K562 (cell line): Measurements from ENCODE around the gene GAP43. TPM values are rescaled to one million over a fixed set of nuclear protein-coding genes. Genes with fewer than 3 reads are reported as not detected.

Source experiments
- ATAC-seq: fragments of 200-7000 bp; cut with Tn5 transposase; 3 replicates; pipeline ENCODE4 v1.9.1; 2020; ENCODE audit warnings: moderate library complexity
- BruUV-seq: library from RNA; stranded (reverse); fragments of 400-500 nt; replicated peaks from 2 replicates; lab custom pipeline; 2021; lab: Mats Ljungman, UMichigan
- CTCF ChIA-PET: fragments of 300-600 bp; formaldehyde crosslinking; extraction: SDS; loops from one replicate; lab custom pipeline; 2021; ENCODE audit warnings: low intra/inter-chr PET ratio; lab: Yijun Ruan, JAX
- POLR2A ChIA-PET: fragments of 300-600, 350-650 bp; sonication (Branson Sonifier 250); formaldehyde crosslinking; extraction: SDS; loops from one replicate; lab custom pipeline; 2021; ENCODE audit warnings: antibody characterized with exemption, inconsistent platforms; lab: Yijun Ruan, JAX
- DNase-seq, 4 experiments: peaks; one replicate each; pipeline versions ENCODE4 v3.0.0 to v3.0.0-alpha.2; 2011 to 2018; ENCODE audit warnings: low spot score in 3 of 4, mixed read lengths in 3 of 4; ENCODE audit errors: extremely low read depth in 1 of 4
- FAIRE-seq: peaks from 2 replicates; lab custom pipeline; 2011; peaks lifted over from hg19 to GRCh38; lab: Jason Lieb, UNC
- H2AFZ ChIP-seq: 2 replicates; pipeline ENCODE4 v1.6.0; 2011; ENCODE audit warnings: low read depth, low read length, control low read depth, inconsistent platforms
- H3K27ac ChIP-seq: fragments of 200-600 bp; 3 replicates; pipeline ENCODE4 v1.8.0; 2011; ENCODE audit warnings: low read depth, mild to moderate bottlenecking, control low read depth, inconsistent platforms, low read length, moderate library complexity, mixed read lengths; ENCODE audit errors: extremely low read depth
- H3K27me3 ChIP-seq, 2 experiments: fragments of 300-600 bp in 1 of 2; 2 replicates in 1 of 2; 3 replicates in 1 of 2; pipeline versions ENCODE4 v1.6.0 to v1.8.0; 2011; ENCODE audit warnings: inconsistent platforms in 2 of 2, low read length in 2 of 2, mild to moderate bottlenecking in 1 of 2, mixed read lengths in 1 of 2, moderate library complexity in 1 of 2; ENCODE audit not compliant: control insufficient read depth in 2 of 2, insufficient read depth in 2 of 2
- H3K36me3 ChIP-seq: fragments of 300-600 bp; 3 replicates; pipeline ENCODE4 v1.8.0; 2011; ENCODE audit warnings: mild to moderate bottlenecking, low read length, inconsistent platforms; ENCODE audit not compliant: control insufficient read depth, insufficient read depth
- H3K4me1 ChIP-seq, 2 experiments: fragments of 200-600 bp in 1 of 2; replicated peaks in 1 of 2; 2 replicates in 1 of 2; 3 replicates in 1 of 2; pipeline versions ENCODE4 v1.5.1 to v1.8.0; 2011; ENCODE audit warnings: inconsistent platforms in 2 of 2, low read length in 2 of 2, mild to moderate bottlenecking in 1 of 2, mixed read lengths in 1 of 2, moderate library complexity in 1 of 2; ENCODE audit not compliant: control insufficient read depth in 2 of 2, insufficient read depth in 2 of 2
- H3K4me2 ChIP-seq: 2 replicates; pipeline ENCODE4 v1.6.1; 2011; ENCODE audit warnings: low read length, control low read depth, inconsistent platforms, mixed read lengths; ENCODE audit not compliant: insufficient read depth
- H3K4me3 ChIP-seq: fragments of 200-600 bp; sonication (generic), shearing (Covaris generic); 2 replicates; pipeline ENCODE4 v1.5.1; 2016; ENCODE audit warnings: control low read depth, inconsistent platforms
- H3K79me2 ChIP-seq: fragments of 200-600 bp; 3 replicates; pipeline ENCODE4 v1.8.0; 2011; ENCODE audit warnings: low read length, inconsistent platforms; ENCODE audit not compliant: control insufficient read depth, insufficient read depth
- H3K9ac ChIP-seq, 2 experiments: 2 replicates each; pipeline versions ENCODE4 v1.6.0 to v1.6.1; 2011; ENCODE audit warnings: low read depth in 2 of 2, low read length in 2 of 2, control low read depth in 1 of 2, inconsistent platforms in 1 of 2, mild to moderate bottlenecking in 1 of 2, mixed read lengths in 1 of 2; ENCODE audit not compliant: insufficient read depth in 1 of 2
- H3K9me1 ChIP-seq: one replicate; pipeline ENCODE4 v1.6.0; 2011; ENCODE audit warnings: inconsistent platforms, mild to moderate bottlenecking, low read length, moderate library complexity; ENCODE audit not compliant: control insufficient read depth, insufficient read depth
- H3K9me3 ChIP-seq: replicated peaks from 2 replicates; pipeline ENCODE4 v1.5.1; 2011; ENCODE audit warnings: low read depth, low read length, inconsistent platforms; ENCODE audit not compliant: control insufficient read depth, insufficient read depth
- H4K20me1 ChIP-seq: replicated peaks from 2 replicates; pipeline ENCODE4 v1.6.1; 2011; ENCODE audit warnings: low read length, inconsistent platforms, mixed read lengths; ENCODE audit not compliant: control insufficient read depth, insufficient read depth
- CHD1 ChIP-seq: fragments of 200-600 bp; sonication (generic); IDR thresholded peaks from one replicate; pipeline ENCODE4 v1.6.1; 2012; ENCODE audit warnings: mild to moderate bottlenecking, moderate library complexity, low read length, inconsistent platforms
- FOXK2 ChIP-seq, 2 experiments: fragments of 450-650 bp; IDR thresholded peaks in 1 of 2; conservative IDR thresholded peaks in 1 of 2; 2 replicates each; pipeline ENCODE4 v1.6.1; 2016; ENCODE audit warnings: low read depth in 2 of 2, mild to moderate bottlenecking in 1 of 2
- POLR2H ChIP-seq: IDR thresholded peaks from 2 replicates; pipeline ENCODE4 v1.6.1; 2016; ENCODE audit warnings: missing genetic modification characterization, low read depth, mild to moderate bottlenecking, control low read depth, missing compliant biosample characterization, moderate library complexity
- RAD21 ChIP-seq, 2 experiments: fragments of 250-450 bp in 1 of 2; fragments of 450-650 bp in 1 of 2; sonication (Bioruptor Pico) in 1 of 2; formaldehyde crosslinking in 1 of 2; IDR thresholded peaks in 1 of 2; conservative IDR thresholded peaks in 1 of 2; 2 replicates each; pipeline versions ENCODE4 v1.4.0 to v1.8.0; 2020 to 2022; ENCODE audit warnings: mild to moderate bottlenecking in 2 of 2, moderate library complexity in 1 of 2
- ZBTB7A ChIP-seq: IDR thresholded peaks from 2 replicates; pipeline ENCODE4 v1.6.1; 2011; ENCODE audit warnings: low read depth, mild to moderate bottlenecking, low read length, moderate library complexity, borderline replicate concordance; ENCODE audit not compliant: control insufficient read depth
- WGBS: fragments of 100-300 bp; shearing (Covaris generic); methylation state at CpG from one replicate; pipeline ENCODE4 v1.1.6; 2016; ENCODE audit warnings: low coverage, mixed read lengths; ENCODE audit not compliant: insufficient coverage; ENCODE audit errors: missing lambda C conversion rate; 5-methylcytosine and 5-hydroxymethylcytosine counted together
- in situ Hi-C: fragments of 300-500 bp; cut with MboI; formaldehyde crosslinking; loops from 4 replicates; pipeline ENCODE4 v1.15.0; 2018; ENCODE audit warnings: inconsistent platforms, mixed read lengths
- intact Hi-C: fragments of 100-400 bp; cut with micrococcal nuclease; formaldehyde crosslinking; loops from 2 replicates; pipeline ENCODE4 v1.14.2; 2022
- polyA plus RNA-seq, 8 experiments: library from polyadenylated mRNA; depleted of rRNA in 4 of 8; stranded (reverse) in 5 of 8; unstranded in 3 of 8; fragments of >200 nt; fragmentation: Nextera tagmentation in 2 of 8; fragmentation: Illumina TruSeq in 1 of 8; extraction: Ambion mirVana in 2 of 8; extraction: Trizol in 1 of 8; gene quantifications; 2 replicates each; pipeline versions ENCODE4 v1.2.1 to v1.2.3, GENCODE V29; 2011 to 2014; ENCODE audit warnings: inconsistent platforms in 1 of 8, missing spikeins in 1 of 8
- total RNA-seq, 7 experiments: library from RNA; depleted of rRNA in 6 of 7; stranded (reverse); fragments of >200 nt in 6 of 7; fragmentation: Illumina TruSeq in 2 of 7; extraction: Trizol in 2 of 7; gene quantifications; 2 replicates each; pipeline versions ENCODE4 v1.2.1 to v1.2.3, GENCODE V29; 2011 to 2021; ENCODE audit warnings: low replicate concordance in 1 of 7
- TF ChIP-seq, protein P1 (sequence below): sonication (generic); formaldehyde crosslinking; IDR thresholded peaks from 2 replicates; pipeline ENCODE4 v1.4.0; 2020; ENCODE audit warnings: mild to moderate bottlenecking, missing genetic modification reagents
- TF ChIP-seq, protein P2 (sequence below): fragments of 450-650 bp; IDR thresholded peaks from 2 replicates; pipeline ENCODE4 v1.6.1; 2016; ENCODE audit warnings: mild to moderate bottlenecking, moderate library complexity

The GAP43 gene
- total and polyA plus RNA-seq, 9 of the 15 experiments (the other 6 are each of a cell fraction or from before 2014, with no cell fraction given): 0.04 to 0.11 (median 0.09) TPM; not detected in 6

DNA sequence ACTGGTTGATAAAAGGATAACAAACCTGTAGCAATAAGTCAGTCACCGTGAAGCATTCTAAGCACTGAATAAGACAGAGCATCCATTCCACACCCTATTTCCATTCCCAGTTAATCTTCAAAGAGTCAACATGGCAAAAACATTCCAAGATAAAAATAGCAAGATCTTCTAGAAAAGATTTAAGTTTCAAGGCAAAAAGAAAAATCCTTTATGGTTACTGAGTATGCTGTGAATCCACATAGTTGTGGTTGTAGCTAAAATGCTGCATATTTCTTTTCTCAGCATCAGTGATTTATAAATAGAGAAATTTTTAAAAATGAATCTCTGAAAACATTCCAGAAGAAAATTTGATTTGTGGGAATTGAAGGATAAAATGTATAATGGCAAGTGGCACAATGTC lies 21.1 kb downstream of the GAP43 start:
- Histone ChIP-seq H3K4me3 (no peak overlapping the region), H3K9ac (no peak overlapping the region), H3K27ac (no peak overlapping the region), H4K20me1 (no peaks in the 10 kb centered on the region), H3K9me3 (no peaks in the 10 kb centered on the region), H3K36me3 (no peaks in the 10 kb centered on the region), H2AFZ (no peak overlapping the region), H3K79me2 (no peaks in the 10 kb centered on the region), H3K27me3 (no peaks in the 10 kb centered on the region), H3K4me2 (no peak overlapping the region), H3K4me1 (no peaks in the 10 kb centered on the region), H3K9me1 (no peaks in the 10 kb centered on the region)
- in situ Hi-C loops: no loop called here
- 0% methylated on average over 1 of the region's 1 CpG for WGBS
- TF ChIP-seq CHD1: no peak
- no peak for TF ChIP-seq POLR2H (tag)
- TF ChIP-seq RAD21 (CRISPR knock-in tag; conservative IDR thresholded peaks at IDR 0.05 in 1 of 2, IDR thresholded peaks at IDR 0.05 in 1 of 2): no peak
- TF ChIP-seq ZBTB7A: no peak
- TF ChIP-seq FOXK2 (conservative IDR thresholded peaks at IDR 0.05 in 1 of 2, IDR thresholded peaks at IDR 0.05 in 1 of 2; ENCODE audit: low read depth in 2 of 2): no peak
- TF ChIP-seq, protein P1, sequence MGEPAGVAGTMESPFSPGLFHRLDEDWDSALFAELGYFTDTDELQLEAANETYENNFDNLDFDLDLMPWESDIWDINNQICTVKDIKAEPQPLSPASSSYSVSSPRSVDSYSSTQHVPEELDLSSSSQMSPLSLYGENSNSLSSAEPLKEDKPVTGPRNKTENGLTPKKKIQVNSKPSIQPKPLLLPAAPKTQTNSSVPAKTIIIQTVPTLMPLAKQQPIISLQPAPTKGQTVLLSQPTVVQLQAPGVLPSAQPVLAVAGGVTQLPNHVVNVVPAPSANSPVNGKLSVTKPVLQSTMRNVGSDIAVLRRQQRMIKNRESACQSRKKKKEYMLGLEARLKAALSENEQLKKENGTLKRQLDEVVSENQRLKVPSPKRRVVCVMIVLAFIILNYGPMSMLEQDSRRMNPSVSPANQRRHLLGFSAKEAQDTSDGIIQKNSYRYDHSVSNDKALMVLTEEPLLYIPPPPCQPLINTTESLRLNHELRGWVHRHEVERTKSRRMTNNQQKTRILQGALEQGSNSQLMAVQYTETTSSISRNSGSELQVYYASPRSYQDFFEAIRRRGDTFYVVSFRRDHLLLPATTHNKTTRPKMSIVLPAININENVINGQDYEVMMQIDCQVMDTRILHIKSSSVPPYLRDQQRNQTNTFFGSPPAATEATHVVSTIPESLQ: no peak
- TF ChIP-seq, protein P2, sequence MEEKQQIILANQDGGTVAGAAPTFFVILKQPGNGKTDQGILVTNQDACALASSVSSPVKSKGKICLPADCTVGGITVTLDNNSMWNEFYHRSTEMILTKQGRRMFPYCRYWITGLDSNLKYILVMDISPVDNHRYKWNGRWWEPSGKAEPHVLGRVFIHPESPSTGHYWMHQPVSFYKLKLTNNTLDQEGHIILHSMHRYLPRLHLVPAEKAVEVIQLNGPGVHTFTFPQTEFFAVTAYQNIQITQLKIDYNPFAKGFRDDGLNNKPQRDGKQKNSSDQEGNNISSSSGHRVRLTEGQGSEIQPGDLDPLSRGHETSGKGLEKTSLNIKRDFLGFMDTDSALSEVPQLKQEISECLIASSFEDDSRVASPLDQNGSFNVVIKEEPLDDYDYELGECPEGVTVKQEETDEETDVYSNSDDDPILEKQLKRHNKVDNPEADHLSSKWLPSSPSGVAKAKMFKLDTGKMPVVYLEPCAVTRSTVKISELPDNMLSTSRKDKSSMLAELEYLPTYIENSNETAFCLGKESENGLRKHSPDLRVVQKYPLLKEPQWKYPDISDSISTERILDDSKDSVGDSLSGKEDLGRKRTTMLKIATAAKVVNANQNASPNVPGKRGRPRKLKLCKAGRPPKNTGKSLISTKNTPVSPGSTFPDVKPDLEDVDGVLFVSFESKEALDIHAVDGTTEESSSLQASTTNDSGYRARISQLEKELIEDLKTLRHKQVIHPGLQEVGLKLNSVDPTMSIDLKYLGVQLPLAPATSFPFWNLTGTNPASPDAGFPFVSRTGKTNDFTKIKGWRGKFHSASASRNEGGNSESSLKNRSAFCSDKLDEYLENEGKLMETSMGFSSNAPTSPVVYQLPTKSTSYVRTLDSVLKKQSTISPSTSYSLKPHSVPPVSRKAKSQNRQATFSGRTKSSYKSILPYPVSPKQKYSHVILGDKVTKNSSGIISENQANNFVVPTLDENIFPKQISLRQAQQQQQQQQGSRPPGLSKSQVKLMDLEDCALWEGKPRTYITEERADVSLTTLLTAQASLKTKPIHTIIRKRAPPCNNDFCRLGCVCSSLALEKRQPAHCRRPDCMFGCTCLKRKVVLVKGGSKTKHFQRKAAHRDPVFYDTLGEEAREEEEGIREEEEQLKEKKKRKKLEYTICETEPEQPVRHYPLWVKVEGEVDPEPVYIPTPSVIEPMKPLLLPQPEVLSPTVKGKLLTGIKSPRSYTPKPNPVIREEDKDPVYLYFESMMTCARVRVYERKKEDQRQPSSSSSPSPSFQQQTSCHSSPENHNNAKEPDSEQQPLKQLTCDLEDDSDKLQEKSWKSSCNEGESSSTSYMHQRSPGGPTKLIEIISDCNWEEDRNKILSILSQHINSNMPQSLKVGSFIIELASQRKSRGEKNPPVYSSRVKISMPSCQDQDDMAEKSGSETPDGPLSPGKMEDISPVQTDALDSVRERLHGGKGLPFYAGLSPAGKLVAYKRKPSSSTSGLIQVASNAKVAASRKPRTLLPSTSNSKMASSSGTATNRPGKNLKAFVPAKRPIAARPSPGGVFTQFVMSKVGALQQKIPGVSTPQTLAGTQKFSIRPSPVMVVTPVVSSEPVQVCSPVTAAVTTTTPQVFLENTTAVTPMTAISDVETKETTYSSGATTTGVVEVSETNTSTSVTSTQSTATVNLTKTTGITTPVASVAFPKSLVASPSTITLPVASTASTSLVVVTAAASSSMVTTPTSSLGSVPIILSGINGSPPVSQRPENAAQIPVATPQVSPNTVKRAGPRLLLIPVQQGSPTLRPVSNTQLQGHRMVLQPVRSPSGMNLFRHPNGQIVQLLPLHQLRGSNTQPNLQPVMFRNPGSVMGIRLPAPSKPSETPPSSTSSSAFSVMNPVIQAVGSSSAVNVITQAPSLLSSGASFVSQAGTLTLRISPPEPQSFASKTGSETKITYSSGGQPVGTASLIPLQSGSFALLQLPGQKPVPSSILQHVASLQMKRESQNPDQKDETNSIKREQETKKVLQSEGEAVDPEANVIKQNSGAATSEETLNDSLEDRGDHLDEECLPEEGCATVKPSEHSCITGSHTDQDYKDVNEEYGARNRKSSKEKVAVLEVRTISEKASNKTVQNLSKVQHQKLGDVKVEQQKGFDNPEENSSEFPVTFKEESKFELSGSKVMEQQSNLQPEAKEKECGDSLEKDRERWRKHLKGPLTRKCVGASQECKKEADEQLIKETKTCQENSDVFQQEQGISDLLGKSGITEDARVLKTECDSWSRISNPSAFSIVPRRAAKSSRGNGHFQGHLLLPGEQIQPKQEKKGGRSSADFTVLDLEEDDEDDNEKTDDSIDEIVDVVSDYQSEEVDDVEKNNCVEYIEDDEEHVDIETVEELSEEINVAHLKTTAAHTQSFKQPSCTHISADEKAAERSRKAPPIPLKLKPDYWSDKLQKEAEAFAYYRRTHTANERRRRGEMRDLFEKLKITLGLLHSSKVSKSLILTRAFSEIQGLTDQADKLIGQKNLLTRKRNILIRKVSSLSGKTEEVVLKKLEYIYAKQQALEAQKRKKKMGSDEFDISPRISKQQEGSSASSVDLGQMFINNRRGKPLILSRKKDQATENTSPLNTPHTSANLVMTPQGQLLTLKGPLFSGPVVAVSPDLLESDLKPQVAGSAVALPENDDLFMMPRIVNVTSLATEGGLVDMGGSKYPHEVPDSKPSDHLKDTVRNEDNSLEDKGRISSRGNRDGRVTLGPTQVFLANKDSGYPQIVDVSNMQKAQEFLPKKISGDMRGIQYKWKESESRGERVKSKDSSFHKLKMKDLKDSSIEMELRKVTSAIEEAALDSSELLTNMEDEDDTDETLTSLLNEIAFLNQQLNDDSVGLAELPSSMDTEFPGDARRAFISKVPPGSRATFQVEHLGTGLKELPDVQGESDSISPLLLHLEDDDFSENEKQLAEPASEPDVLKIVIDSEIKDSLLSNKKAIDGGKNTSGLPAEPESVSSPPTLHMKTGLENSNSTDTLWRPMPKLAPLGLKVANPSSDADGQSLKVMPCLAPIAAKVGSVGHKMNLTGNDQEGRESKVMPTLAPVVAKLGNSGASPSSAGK: no peak
- intact Hi-C loops: no loop called here
- ChIA-PET POLR2A (no interaction called here), CTCF (no interaction called here)
- DNase-seq: no peak
- no peak for ATAC-seq
- BruUV-seq: no TSS peak
- no peak for FAIRE-seq
